ENCODE measurements around the gene AFAP1L1. TPM values are rescaled to one million over a fixed set of nuclear protein-coding genes. Genes with fewer than 3 reads are reported as not detected.

The AFAP1L1 gene
- total RNA-seq (10 to 100 TPM; 21.0 to 38.6 (median 26.4) TPM), polyA plus RNA-seq (10 to 100 TPM; 10.8 to 39.9 (median 15.0) TPM)
- long read RNA-seq, donor 1, full-length matches to known transcripts, result 65 of 80 reads
- long read RNA-seq, donor 1, partial matches to known transcripts, result 10 of 80 reads
- long read RNA-seq, donor 1, other reads (novel, unspliced or antisense), result 5 of 80 reads
- long read RNA-seq, donor 2, full-length matches to known transcripts, result 141 of 191 reads
- long read RNA-seq, donor 2, partial matches to known transcripts, result 25 of 191 reads
- long read RNA-seq, donor 2, other reads (novel, unspliced or antisense), result 25 of 191 reads

DNA sequence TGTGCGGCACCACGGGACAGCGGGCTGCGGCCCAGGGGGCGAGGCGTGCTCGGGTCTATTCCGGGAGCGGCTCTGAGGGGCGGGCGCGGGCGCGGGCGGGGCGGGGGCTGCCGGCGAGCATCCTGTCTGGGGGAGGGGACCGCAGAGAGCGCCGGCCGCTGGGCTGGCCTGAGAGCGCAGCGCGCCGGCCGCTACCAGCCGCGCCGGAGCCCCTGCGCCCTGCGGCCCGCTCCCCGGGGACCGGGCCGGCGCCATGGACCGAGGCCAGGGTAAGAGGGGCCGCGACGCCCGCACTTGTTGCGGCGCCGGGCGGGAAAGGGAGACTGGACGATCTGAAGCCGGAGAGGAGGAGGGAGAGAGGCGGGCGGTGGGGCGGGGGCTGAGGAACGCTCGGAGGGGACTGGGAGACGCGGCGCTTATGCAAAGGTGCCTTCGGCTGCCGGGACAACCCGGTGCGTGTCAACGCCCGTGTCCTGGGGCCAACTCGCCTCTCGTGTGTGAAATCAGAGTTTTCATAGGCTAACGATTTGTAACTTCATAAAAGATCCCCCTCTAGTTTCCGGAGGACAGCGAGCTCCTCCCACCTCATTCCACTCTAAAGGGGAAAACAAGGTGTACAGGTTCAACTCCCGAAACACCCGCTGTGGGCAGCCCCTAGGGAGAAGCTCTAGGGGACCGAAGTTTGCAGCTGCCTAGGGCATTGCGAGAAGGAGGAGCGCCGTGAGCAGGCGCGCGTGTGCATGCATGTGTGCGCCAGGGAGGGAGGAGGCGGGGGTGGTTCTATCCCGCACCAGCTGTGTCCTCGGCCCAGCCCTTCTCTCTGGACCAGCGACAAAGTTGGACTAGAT lies at the start of gene AFAP1L1:
AFAP1L1 (plus strand) TSS at position 144 of the 848 bp plus-strand sequence; CDS start at position 254, 110 bp downstream.
- H3K4me1 ChIP-seq, result peaks cover 24% of the 10 kb centered on the region

DNA sequence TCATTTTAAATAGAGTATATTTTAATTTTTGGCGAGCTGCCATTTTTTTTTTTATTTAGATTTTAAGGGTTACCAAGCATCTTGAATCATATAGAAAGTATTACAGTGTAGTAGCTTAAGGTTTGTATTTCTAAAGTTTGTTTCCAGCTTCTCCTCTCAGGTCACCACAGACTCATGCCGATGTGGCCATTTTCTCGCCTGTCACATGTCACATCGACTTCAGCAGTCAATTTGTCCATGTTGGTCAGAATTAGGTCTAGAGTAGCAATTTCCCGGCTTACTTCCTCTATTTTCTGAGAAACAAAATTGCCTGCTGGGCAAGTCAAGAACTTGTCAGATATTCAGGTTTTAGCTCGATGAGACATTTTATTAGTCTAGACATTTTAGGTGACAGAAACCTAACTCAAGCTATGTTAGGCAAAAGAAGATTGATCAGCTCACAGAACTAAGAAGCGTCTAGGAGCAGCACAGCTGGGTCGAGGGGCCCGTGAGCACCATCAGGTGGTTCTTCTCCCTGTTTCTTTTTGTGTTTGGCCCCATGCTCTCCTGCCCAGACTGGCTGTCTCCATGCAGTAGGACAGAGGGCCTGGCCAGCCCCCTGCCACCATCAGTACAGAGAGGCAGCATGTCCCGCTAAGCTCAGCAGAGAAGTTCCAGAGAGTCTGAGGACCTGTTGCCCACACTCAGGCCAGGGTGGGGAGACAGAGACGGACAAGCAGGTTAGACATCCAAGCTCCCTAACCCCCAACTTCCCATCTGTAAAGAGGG lies 48.4 kb upstream of the AFAP1L1 start:
- H3K4me1 ChIP-seq, result no peaks in the 10 kb centered on the region
- no peak for DNase-seq
- no peaks in the 10 kb centered on the region for H3K9me3 ChIP-seq
- H3K4me3 ChIP-seq, result no peak overlapping the region
- 84 to 90% (median 89%) methylated on average over 11 of the region's 11 CpGs for WGBS, 3 donors
- no peaks in the 10 kb centered on the region for H3K27me3 ChIP-seq (ENCODE audit: insufficient read depth in 3 of 3, low read length in 2 of 3)
- intact Hi-C loops (cut with DNase I), result loop anchor here in 1 of 2 donors (5.0 to 10.0 kb wide), 2 partner anchors 46 to 238 kb away; no protein-coding TSS in a partner anchor
- H3K36me3 ChIP-seq (ENCODE audit: insufficient read depth in 1 of 2, low read depth in 1 of 2), result peaks cover 0 to 31% of the 10 kb centered on the region in 2 donors
- H3K27ac ChIP-seq, result no peak overlapping the region
- TF ChIP-seq, protein P1, sequence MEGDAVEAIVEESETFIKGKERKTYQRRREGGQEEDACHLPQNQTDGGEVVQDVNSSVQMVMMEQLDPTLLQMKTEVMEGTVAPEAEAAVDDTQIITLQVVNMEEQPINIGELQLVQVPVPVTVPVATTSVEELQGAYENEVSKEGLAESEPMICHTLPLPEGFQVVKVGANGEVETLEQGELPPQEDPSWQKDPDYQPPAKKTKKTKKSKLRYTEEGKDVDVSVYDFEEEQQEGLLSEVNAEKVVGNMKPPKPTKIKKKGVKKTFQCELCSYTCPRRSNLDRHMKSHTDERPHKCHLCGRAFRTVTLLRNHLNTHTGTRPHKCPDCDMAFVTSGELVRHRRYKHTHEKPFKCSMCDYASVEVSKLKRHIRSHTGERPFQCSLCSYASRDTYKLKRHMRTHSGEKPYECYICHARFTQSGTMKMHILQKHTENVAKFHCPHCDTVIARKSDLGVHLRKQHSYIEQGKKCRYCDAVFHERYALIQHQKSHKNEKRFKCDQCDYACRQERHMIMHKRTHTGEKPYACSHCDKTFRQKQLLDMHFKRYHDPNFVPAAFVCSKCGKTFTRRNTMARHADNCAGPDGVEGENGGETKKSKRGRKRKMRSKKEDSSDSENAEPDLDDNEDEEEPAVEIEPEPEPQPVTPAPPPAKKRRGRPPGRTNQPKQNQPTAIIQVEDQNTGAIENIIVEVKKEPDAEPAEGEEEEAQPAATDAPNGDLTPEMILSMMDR (IDR thresholded peaks at IDR 0.05), result no peak
- no peak for ATAC-seq

More for the DNA sequence above, at the start of gene AFAP1L1:
- Histone ChIP-seq H3K9me3 (peaks cover 10% of the 10 kb centered on the region), H3K4me3 (peak within 1 kb of the TSS; percentile 75), H3K27me3 (ENCODE audit: insufficient read depth in 3 of 3, low read length in 2 of 3) (no peaks in the 10 kb centered on the region), H3K36me3 (ENCODE audit: insufficient read depth in 1 of 2, low read depth in 1 of 2) (no peaks in the 10 kb centered on the region), H3K27ac (peak within 1 kb of the TSS; percentile 81)
- WGBS, 3 donors, result 0 to 1% (median 0%) methylated on average over 44 to 81 of the region's 81 CpGs
- intact Hi-C loops (cut with DNase I), result loop anchor here in 1 of 2 donors (5.0 kb wide), 1 partner anchor 40 kb away; no protein-coding TSS in a partner anchor
- peak; percentile 89 to 95 (median 92) for ATAC-seq
- DNase-seq, result peak; percentile 80 to 89
- TF ChIP-seq, protein P1 (IDR thresholded peaks at IDR 0.05), result no peak

DNA sequence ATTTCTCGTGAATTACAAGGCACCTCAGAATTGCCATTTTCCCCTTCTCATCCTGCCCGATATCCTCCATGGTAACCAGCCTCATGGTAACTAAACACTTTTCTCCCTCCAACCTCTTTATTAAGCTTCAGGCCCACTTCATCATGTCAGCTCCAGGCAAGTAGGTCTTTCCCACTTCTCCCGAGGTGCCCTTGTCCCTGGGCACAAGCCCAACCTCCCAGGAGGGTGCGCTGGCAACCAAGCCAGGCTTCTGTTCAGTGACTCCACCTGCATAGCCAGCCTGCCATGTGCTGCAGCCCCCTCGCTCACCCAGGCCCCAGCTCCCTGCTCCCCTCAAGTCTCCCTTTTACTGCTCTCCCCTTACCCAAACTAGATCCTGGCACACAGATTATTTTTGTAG lies 47.4 kb upstream of the AFAP1L1 start:
- DNase-seq, result no peak
- no peak for ATAC-seq
- H3K9me3 ChIP-seq, result no peaks in the 10 kb centered on the region
- peaks cover under 1% of the 10 kb centered on the region for H3K4me1 ChIP-seq
- no peaks in the 10 kb centered on the region for H3K27me3 ChIP-seq (ENCODE audit: insufficient read depth in 3 of 3, low read length in 2 of 3)
- intact Hi-C loops (cut with DNase I), result loop anchor here in 1 of 2 donors (5.0 to 10.0 kb wide), 2 partner anchors 47 to 239 kb away; no protein-coding TSS in a partner anchor
- H3K27ac ChIP-seq, result no peak overlapping the region
- TF ChIP-seq, protein P1 (IDR thresholded peaks at IDR 0.05), result no peak
- WGBS, 3 donors, result 59 to 70% (median 69%) methylated on average over 5 of the region's 5 CpGs
- H3K36me3 ChIP-seq (ENCODE audit: insufficient read depth in 1 of 2, low read depth in 1 of 2), result peaks cover 0 to 22% of the 10 kb centered on the region in 2 donors
- H3K4me3 ChIP-seq, result no peak overlapping the region

DNA sequence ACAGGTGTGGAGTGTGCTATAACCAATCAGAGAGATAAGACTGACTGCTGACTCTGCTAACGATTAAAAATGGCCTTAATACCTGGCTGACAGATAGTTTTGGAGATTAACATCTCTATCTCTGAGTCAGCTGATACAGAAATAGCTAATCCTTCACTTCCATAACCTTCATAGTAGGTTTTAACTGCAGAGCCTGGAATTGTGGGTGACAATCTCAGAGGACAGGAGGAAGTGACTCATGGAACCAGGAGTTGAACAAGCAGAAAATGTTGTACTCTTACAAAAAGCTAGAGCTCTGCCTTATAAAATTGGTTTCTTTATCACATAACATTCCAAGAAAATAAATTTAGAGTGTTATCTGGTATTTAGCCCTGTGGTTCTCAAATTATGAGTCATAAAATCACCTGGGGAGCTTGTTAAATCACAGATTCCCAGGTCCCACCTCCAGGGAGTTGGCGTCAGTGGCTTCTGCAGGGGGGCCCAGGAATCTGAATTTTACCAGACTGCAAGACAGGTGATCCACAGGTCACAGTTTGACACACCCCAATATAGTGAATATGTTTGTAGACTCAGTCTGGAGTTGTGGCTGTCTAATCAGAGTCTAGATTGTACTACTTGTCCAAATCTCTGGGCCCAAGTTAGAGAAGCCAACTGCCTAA lies 44.4 kb upstream of the AFAP1L1 start:
- Histone ChIP-seq H3K9me3 (no peaks in the 10 kb centered on the region), H3K4me1 (peaks cover 5% of the 10 kb centered on the region), H3K27me3 (ENCODE audit: insufficient read depth in 3 of 3, low read length in 2 of 3) (no peaks in the 10 kb centered on the region), H3K36me3 (ENCODE audit: insufficient read depth in 1 of 2, low read depth in 1 of 2) (peaks cover 0 to 29% of the 10 kb centered on the region in 2 donors), H3K27ac (no peak overlapping the region), H3K4me3 (no peak overlapping the region)
- DNase-seq (no peak), ATAC-seq (peak in 2 of 4 donors; percentile 33 to 37)
- TF ChIP-seq, protein P1 (IDR thresholded peaks at IDR 0.05), result no peak
- 65 to 83% (median 81%) methylated on average over 2 of the region's 2 CpGs for WGBS, 3 donors
- intact Hi-C loops (cut with DNase I), result loop anchor here in 1 of 2 donors (10.0 kb wide), 1 partner anchor 242 kb away; no protein-coding TSS in a partner anchor
